ENCODE measurements around the gene CARD11.
A peak's percentile ranks its signal among the peaks of the same experiment; 100 is the strongest.
"Not testable (repeated sequence)": the region's sequence is repeated elsewhere in the genome, so short reads cannot be mapped to it uniquely, and the experiment has no call there.

The CARD11 gene

GRCh38 chr7:3064067-3064466 lies 20.4 kb upstream of the CARD11 start:
- DNase-seq (ENCODE audit: low read depth in 3 of 3), result no peak

DNA sequence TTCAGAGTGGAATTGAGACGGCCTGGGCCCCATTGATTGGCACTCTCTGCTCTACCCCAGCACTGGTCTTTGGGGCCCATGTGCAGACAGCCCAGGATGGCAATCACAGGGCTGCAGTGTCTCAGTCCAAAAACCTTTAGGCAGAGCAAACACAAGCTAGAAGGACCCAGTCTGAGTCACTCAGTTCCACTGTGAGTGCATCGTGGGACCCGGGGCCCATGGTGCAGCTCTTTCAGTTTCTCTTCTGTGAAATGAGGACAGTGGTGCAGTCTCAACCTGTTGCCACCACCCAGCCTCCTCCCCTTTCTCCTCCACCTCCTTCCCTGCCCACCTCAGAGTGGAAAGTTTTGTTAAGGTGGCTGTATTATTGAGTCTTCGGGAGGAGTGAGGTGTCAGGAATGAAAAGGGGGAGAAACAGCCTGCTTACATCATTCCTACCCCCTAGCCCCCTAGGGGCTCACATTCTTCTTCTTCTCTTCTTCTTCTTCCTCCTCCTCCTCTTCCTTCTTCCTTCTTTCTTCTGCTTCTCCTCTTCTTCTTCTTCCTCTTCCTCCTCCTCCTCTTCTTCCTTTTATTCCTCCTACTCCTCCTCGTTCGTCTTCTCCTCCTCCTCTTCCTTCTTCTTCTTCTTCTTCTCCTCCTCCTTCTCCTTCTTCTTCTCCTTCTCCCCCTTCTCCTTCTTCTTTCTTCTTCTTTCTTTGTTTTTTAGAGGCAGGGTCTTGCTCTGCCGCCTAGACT lies 19.5 kb upstream of the CARD11 start:
- peak; percentile 61 to 78 (median 74) for DNase-seq (ENCODE audit: low read depth in 3 of 3)

DNA sequence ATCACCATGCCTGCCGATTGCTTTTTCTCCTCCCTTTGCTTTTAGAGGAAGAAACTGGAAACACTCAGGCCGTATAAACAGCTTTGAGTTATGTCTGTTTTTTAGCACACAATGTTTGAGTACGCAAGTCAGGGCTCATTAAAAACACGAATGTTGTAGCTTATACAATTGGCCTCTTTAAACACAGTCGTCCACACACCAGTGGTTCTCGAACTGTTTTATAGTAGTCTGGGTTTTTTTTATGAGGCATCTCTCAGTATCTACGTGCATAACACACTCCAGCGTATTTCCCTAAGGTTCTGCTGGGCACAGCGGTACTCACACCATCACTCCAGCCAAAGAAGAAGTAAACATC lies 13.4 kb upstream of the CARD11 start:
- DNase-seq (ENCODE audit: low read depth in 3 of 3), result no peak

DNA sequence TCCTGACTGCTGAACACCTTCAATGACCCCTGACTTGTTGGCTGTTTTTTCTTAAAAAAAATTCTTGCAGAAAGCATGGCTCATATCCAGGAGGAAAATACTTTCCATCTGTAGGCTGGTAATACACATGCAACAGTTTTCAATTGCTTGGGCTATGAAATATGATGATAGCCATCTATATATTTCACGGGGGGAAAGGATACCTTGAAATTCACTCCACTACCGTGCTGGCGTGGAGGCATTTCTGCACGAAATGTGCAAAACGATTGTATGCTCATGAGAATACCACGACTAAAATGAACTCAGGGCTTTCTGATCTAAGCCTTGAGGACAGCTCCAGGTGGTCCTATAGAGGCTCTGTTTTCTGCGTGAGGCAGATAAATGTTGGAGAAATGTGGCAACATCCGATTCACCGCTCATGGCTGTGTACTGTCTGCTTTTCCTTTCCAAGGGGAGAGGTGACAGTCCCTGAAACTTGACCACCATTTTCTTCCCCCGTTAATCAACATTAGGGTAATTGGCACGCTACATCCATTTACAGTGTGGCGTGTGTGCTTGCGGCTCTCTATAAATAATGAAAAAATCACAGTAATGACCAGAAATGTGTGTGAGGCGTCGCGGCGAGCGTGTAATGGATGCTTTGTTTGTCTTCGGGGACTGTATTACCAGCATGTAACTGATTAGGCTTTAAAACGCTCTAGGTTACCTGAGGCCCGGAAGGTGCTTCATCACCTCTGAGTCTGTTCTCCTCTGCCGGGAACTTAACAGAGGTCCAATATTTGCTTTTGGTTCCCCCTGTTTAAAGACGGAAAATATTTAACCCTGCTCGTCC lies 12.8 kb upstream of the CARD11 start:
- no peak for DNase-seq (ENCODE audit: low read depth in 3 of 3)

DNA sequence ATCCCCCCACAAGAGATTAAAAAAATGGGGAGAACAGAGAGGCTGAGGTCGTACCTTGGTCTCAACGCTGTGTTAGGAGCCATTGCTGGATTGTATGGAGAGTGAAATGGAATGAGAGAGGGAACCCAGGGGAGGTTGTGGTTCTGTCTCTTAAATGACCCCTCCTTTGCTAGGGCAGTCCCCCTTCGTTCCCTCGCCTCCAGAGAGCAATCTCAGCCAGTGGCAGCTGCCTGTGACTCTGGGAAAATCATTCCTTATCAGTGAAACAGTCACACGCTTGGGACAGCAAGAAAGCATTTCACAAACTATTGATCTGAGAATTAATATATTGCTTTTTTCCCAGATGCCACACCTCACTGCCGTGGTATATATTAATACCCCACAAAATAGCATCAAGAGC lies 12.0 kb upstream of the CARD11 start:
- no peak for DNase-seq (ENCODE audit: low read depth in 3 of 3)

DNA sequence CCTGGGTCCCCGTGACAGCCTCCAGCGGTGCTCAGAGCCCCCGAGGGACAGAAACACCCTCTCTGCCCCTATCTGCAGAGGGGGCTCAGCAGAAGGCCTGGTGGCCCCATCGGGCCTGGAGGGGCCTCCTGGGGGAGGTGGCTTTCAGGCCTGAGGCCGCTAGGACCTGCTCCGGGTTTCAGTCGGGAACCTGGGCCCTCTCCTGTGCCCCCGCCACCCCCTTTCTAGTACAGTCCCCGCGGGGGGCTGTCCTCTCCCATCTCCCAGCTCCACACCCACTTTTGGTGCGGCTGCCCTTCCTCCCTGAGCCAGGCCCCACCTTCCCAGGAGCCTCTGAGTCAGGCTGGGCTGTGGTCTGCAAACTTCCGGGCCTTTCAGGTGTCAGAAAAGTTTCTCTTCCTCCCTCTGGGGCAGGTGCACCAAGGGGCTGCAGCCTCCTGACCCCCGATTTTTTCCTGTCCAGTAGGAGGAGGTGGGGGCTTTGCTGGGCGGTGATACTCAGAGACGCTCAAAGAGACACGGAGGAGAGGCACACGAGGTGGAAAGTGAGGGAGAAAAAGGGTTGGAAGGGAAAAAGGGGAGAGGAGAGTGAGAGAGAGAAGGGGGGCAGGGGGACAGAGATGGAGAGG lies 692 bp downstream of the CARD11 start:
- peak; percentile 42 to 65 (median 61) for DNase-seq (ENCODE audit: low read depth in 3 of 3)

GRCh38 chr7:3041986-3042675 lies 1.5 kb downstream of the CARD11 start:
- DNase-seq (ENCODE audit: low read depth in 3 of 3), result no peak

- DNase-seq (ENCODE audit: low read depth in 3 of 3), result no peak
These were observed 3.9 kb downstream of the CARD11 start for GRCh38 chr7:3039787-3040186.

- DNase-seq (ENCODE audit: low read depth in 3 of 3), result not testable (repeated sequence)
These were observed 5.7 kb downstream of the CARD11 start for GRCh38 chr7:3038011-3038410.

GRCh38 chr7:3037259-3037658 lies 6.4 kb downstream of the CARD11 start:
- DNase-seq (ENCODE audit: low read depth in 3 of 3), result no peak

GRCh38 chr7:3034591-3035150 lies 9.0 kb downstream of the CARD11 start:
- no peak for DNase-seq (ENCODE audit: low read depth in 3 of 3)

DNA sequence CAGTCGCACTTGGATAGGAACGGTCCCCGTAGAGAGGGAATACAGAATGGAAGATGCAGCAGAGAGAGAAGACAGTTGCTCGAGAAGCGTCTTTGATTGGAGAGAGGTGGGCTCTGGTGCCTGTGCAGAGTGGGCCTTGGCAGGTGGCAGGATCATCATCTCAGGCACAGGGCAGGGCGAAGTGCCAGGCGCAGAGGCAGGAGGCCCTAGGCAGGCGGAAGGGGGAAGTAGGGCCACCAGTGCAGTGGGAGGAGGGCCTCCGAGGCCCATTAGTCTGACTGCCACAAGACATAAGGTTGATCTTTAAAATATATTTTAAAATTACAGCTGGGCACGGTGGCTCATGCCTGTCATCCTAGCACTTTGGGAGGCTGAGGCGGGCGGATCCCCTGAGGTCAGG lies 10.1 kb downstream of the CARD11 start:
- DNase-seq (ENCODE audit: low read depth in 3 of 3), result no peak

DNA sequence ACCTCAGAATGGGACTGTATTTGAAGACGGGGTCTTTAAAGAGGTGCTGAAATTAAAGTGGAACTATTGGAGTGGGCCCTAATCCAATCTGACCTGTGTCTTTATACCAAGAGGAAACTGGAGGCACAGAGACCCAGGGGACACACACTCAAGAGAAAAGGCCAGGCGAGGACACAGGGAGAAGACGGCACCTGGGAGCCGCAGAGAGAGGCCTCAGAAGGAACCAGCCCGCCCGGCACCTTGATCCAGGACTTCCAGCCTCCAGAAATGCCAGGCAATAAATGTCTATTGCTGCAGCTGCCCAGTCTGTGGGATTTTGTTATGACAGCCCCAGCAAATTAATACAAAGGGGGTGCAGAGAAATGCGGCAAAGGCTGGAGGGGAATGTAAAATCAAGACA lies 10.5 kb downstream of the CARD11 start:
- no peak for DNase-seq (ENCODE audit: low read depth in 3 of 3)

- no peak for DNase-seq (ENCODE audit: low read depth in 3 of 3)
These were observed 11.4 kb downstream of the CARD11 start for GRCh38 chr7:3032256-3032655.

- no peak for DNase-seq (ENCODE audit: low read depth in 3 of 3)
These were observed 14.5 kb downstream of the CARD11 start for GRCh38 chr7:3029138-3029537.

DNA sequence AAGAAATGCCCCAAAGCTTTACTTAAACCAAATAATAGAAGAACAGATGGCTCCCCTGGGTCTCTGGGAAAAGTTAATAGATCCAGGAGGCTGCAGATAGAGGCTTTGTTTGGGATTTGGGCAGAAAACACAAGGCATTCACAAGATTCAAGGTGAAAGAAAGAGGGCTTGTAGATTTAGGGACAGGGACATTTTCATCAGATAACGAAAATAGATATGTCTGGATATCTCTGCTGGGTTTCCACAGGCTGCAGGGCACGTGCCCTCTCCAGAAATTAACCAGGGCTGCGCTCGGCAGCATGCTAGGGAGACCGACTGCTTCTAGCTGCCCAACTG lies 14.9 kb downstream of the CARD11 start:
- DNase-seq (ENCODE audit: low read depth in 3 of 3), result no peak

DNA sequence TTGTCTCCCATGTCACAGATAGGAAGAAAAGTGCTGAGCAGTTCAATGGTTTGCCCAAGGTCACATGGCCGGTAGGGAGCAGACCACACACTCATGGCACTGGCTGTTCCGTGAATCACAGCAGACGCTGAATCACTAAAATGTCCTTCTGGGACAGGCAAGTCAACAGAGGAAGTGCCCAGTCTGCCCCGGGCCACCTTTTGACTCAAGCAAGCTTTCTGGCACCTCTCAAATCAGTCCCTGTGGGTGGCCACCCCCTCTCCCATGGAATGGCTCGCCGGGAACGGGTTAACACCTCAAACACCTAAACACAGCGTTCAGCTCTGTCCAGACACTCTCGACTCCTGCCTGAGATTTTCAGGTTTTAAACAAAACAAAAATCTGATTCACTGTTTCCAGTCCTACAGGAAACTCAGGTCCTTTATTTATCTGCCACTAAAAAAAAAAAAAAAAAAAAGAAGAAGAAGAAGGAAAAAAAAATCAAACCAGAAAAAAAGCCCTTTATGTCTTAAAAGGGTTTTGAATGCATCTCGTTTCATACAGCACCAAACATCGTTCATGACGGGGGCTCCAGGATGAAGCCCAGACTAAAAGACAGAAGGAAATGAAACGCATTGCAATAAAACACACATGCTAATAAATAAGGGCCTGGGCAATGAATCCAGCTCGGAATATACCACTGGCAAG lies 15.5 kb downstream of the CARD11 start:
- DNase-seq (ENCODE audit: low read depth in 3 of 3), result peak; percentile 41 to 57 (median 45)

GRCh38 chr7:3027005-3027845 lies 16.4 kb downstream of the CARD11 start:
- no peak for DNase-seq (ENCODE audit: low read depth in 3 of 3)

DNA sequence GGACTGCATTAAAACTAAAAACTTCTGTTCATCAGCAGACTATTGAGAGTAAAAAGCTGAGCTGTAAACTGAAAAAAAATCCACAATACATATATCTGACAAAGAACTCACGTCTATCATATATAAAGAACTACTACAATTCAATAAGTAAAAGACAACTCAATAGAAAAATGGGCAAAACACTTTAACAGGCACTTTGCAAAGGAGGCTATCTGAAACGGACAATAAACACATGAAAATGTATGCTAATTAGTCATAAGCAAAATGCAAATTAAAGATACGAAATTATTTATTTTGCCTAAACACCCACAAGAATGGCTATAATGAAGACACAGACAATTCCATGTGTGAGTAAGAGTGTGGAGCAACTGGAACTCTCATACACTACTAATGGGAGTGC lies 18.1 kb downstream of the CARD11 start:
- DNase-seq (ENCODE audit: low read depth in 3 of 3), result no peak

- no peak for DNase-seq (ENCODE audit: low read depth in 3 of 3)
These were observed 21.8 kb downstream of the CARD11 start for GRCh38 chr7:3021825-3022224.
